Activated gamma-delta T cell treated with Interleukin-2 at 50 U/mL for 16 hours (primary cell): ENCODE results near the gene NLN.
"Not testable (repeated sequence)": the region's sequence is repeated elsewhere in the genome, so short reads cannot be mapped to it uniquely, and the experiment has no call there.

ENCODE experiments used
- DNase-seq: peaks from one replicate; pipeline ENCODE4 v3.0.0-alpha.2; 2020

Gene NLN

GRCh38 chr5:65721720-65722574 is at the start of gene NLN, which contains the start of gene SGTB:
Gene NLN (plus strand): TSS chr5:65722205. CDS start chr5:65722374, 169 bp downstream.
Gene SGTB (minus strand): TSS chr5:65722109. CDS start chr5:65720807, 1,302 bp downstream.
- peak; percentile 81 for DNase-seq

DNA sequence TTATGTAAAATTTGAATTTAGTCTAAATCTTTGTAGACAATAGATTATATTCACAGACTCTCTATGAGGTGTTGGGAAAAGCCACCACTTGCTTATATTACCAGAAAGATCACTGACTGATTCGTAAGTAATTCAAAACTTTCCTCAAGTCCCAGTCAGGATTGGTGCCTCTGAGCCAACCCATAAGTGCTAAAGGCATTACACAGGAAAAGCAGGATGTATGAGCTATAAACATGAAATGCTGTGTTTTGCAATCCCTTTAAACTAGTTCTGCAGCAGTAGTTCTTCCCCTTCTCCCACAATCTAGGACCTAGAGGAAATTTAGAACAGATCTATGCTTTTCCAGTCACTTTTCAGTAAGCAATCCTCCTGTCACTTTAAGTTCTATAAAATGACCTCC is 49.2 kb upstream of the NLN start:
- DNase-seq: no peak

DNA sequence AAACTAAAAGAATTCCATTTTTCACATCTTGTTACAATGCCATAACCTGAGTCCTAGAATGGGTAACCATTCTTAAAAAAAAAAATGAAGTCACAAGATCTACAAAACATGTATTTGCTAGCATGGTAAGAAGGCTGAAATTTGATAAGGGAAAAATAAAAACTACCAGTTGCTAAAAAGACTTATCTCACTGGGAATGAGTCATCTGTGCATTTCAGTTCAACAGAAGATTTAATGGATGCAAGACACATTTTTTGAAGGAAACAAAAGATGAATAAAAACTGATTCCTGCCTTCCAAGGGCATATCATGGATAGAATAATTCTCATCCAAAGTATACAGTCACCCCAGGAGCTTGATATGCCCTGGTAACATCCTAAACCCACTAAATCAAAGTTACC is 47.3 kb upstream of the NLN start:
- no peak for DNase-seq

DNA sequence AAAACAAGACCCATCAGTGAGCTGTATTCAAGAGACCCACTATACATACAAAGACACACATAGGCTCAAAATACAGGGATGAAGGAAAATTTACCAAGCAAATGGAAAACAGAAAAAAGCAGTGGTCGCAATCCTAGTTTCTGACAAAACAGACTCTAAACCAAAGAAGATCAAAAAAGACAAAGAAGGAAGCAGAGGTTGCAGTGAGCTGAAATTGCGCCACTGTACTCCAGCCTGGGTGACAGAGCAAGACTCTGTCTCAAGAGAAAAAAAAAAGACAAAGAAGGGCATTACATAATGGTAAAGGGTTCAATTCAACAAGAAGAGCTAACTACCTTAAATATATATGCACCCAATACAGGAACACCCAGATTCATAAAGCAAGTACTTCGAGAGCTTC is 45.9 kb upstream of the NLN start:
- DNase-seq: not testable (repeated sequence)

DNA sequence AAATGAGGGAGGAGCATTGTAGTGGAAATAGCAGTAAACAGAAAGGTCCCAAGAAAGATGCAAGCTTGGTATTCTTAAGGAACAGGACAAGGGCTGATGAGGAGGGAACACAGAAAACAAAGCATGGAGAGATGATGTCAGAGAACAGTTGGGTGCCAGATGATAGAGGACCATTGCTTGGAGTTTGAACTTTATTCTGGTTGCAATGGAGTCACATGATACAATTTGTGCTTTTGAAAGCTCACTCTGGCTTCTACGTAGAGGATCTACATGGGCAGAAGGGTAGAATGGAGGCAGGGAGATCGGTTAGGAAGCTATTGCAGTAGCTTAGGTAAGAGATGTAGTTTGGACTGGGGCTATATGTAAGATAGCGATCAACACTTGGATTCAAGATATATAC is 39.9 kb upstream of the NLN start:
- no peak for DNase-seq

DNA sequence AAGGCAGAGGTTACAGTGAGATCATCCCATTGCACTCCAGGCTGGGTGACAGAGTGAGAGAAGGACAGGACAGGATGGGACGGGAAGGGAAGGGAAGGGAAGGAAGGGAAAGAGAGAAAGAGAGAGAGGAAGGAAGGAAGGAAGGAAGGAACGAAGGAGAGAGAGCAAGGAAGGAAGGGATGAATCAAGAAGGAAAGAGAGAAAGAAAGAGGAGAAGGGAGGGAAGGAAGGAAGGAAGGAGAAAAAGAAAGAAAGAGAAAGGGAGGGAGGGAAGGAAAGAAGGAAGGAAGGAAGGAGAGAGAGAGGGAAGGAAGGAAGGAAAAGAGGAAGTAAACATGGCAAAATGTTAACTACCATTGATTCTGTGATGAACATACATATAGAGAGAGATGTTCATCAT is 28.9 kb upstream of the NLN start:
- no peak for DNase-seq

DNA sequence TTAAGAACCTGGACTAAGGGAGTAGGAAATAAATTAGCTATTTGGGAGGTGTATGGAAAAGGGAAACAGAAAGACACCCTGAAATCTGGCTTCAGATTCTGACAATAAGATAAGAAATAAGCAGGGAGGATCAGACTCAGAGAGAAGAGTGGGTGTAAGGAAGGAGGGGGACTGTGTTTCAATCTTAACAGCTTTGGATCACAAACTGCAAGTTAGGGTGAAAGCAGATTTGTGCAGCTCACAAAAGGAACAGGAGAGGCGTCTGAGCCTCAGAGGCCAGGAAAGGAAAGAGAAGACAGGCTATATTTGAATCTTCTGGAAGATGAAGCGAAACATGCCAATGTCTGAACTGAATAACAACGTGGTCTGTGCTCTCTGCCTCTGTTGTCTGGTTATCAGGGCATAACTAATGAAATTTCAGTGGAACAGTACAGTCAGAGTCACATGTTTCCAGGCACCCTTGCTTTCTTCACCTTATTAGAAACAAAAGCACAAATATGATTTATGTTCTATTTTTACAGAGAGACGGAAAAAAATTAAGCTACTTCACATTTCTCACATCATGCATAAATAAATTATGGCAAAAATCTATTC is 26.7 kb upstream of the NLN start:
- DNase-seq: no peak

- no peak for DNase-seq
Observed at GRCh38 chr5:65695896-65696295, 26.1 kb upstream of the NLN start.

DNA sequence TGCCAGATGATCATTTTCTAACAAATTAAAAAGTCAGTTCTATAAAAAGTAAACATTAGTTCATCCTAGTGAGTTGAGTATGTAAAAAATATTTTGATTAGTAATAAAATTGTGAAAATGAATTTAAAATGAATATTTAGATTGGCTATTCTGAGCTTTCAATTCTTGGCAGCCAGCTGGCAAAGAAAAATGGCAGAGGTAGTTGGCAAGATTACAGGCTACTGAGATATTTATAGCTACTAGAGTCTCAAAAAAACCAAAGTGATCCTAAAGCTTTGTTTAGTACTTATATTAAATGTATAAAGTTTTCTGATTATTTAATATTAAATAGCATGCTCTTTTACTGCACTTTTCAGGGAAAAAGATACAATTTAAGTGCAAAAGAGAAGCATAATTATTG is 25.1 kb upstream of the NLN start:
- DNase-seq: no peak

- DNase-seq: no peak
Observed at GRCh38 chr5:65699338-65699737, 22.7 kb upstream of the NLN start.

DNA sequence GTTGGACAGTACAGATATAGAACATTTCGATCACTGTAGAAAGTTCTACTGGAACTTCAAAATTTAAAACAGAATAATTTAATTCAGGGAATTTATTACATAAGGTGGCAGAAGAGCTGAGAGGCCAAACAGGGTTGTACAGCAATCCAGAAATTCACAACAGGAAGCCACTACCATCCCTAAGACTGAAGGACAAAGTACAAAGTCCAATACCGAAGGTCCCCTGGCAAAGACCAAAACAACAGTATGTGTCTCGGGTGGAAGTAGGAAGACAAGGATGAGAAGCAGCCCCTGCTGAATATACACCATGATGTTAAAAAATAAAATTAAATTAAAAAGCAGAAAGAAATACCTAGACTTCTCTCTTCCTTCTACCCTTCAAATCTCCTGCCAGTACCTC is 20.0 kb upstream of the NLN start:
- no peak for DNase-seq

DNA sequence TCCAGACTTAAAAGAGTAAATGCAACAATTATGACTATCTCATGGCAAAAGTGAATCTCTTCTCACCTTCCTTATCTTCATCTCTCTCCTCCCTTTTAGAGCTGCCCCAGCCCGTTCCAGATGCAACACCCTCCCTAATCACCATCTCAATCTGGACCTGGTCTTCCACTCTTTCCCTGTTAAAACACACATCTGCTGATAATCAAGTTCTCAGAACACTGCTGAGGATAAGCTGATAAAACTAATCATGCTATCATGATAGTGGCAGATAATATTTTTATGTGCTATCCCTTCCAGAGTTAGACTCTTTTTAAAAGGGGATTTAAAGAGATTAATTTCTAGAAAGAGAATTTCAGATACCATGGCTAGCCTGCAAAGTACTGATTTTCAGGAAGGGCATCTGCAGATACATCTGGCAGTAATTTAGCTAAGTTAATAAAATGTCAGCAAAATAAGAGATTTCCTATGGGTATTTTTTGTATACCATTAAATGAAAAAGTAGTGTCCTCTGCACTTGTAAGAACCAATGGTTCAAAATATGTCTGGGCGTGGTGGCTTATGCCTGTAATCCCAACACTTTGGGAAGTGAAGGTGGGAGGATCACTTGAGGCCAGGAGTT is 17.3 kb upstream of the NLN start:
- DNase-seq: no peak

GRCh38 chr5:65707663-65708062 is 14.3 kb upstream of the NLN start:
- DNase-seq: no peak

GRCh38 chr5:65708145-65708544 is 13.9 kb upstream of the NLN start:
- no peak for DNase-seq

DNA sequence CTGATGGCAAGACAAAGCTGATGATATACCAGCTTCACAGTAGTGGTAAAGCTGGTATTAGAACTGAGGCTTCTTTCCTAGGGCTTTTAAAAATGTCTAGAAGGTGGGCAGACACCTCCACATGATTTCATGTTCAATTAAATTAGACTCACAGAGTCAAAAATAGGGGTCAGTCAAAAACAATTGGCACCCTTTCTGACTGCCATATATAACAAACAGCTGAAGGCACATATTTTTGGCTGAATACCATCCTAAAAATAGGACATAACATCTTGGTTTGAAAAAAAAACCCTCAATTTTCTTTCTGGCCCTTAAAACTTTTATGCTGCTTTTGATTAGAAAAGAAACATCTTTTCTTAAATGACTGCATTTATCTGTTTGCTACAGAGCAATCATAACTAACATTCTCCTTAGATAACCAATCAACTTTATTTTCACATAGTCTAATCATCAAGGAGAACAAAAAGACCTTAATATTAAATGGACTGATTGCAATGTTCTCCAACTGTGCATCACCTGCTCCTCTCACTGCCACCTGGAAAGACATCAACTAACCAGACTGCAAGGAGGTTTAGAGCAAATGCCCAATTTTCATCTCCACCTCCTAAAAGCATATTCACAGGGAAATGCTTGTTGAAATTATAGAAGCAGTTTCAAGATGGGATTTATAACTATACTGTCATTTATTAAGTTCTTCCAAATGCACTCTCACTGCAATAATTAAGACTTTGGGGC is 3.3 kb upstream of the NLN start:
- no peak for DNase-seq

- no peak for DNase-seq
Observed at GRCh38 chr5:65721050-65721719, 820 bp upstream of the NLN start.

- DNase-seq: no peak
Observed at GRCh38 chr5:65722575-65723403, 784 bp downstream of the NLN start.

DNA sequence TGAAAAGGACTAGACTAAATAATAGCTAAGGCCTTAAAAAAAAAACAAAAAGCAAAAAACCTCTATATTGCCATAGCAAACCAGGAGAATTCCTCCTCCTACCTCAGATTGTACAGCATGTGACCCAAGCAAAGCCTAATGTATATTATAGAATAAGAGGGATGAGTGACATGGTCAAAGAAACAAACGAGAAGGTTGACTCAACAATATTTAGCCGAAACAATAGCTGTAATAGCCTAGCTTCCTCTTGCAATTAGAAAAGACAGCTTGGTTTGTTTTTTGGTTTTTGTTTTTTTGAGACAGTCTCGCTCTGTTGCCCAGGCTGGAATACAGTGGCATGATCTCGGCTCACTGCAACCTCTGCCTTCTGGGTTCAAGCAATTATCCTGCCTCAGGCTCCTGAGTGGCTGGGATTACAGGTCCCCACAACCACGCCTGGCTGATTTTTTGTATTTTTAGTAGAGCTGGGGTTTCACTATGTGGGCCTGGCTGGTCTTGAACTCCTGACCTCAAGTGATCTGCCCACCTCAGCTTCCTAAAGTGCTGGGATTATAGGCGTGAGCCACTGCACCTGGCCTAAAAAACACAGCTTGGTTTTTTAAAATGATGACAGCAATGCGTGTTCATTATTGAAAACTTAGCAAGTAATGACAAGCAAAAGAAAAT is 5.6 kb downstream of the NLN start:
- no peak for DNase-seq

DNA sequence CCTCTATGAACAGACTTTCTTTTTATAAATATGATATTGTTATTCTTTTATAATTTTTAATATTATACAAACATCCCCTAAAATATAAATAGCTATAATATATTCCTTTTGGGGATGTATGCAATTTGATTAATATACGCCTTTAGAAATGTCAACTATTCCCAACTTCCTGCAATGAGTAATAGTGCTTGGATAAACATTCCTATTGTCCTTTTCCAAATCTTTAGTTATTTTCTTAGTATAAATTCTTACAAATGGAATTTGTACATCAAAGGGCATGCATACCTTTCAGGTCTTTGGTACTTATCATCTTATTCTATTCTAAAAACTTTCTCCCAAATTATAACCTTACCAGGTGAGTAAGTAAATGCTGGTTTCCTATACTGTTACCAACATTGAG is 6.2 kb downstream of the NLN start:
- no peak for DNase-seq

DNA sequence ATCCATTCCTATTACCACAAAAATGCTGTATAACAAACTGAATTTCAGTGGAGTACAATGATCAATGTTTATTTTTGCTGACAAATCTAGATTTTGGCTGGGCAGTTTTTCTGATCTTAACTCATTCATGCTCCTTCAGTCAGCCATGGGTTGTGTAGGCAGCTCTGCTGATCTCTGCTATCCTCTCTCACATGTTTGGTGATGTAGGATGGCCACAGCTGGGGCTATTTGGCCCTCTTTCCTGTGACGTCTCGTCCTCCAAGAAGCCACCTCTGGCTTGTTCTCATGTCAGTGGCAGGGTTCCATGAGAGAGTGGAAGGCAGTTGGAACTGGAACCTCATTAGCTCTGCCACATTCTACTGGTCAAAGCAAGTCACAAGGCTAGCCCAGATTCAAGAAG is 8.9 kb downstream of the NLN start:
- no peak for DNase-seq

GRCh38 chr5:65732046-65732445 is 10.0 kb downstream of the NLN start:
- DNase-seq: not testable (repeated sequence)
